H54 (cell line): ENCODE measurements around the gene CCDC70.
"Not testable (repeated sequence)": the region's sequence is repeated elsewhere in the genome, so short reads cannot be mapped to it uniquely, and the experiment has no call there.

ENCODE experiments used
- DNase-seq: peaks from one replicate; pipeline ENCODE4 v3.0.0; 2011; ENCODE audit warnings: low spot score, mixed read lengths; ENCODE audit not compliant: insufficient read length
- FAIRE-seq: peaks from 3 replicates; lab custom pipeline; 2011; peaks lifted over from hg19 to GRCh38; lab: Jason Lieb, UNC
- POLR2A ChIP-seq: IDR thresholded peaks from 2 replicates; pipeline ENCODE4 v1.6.1; 2011; ENCODE audit warnings: low read depth, mild to moderate bottlenecking, low read length

CCDC70 gene

DNA sequence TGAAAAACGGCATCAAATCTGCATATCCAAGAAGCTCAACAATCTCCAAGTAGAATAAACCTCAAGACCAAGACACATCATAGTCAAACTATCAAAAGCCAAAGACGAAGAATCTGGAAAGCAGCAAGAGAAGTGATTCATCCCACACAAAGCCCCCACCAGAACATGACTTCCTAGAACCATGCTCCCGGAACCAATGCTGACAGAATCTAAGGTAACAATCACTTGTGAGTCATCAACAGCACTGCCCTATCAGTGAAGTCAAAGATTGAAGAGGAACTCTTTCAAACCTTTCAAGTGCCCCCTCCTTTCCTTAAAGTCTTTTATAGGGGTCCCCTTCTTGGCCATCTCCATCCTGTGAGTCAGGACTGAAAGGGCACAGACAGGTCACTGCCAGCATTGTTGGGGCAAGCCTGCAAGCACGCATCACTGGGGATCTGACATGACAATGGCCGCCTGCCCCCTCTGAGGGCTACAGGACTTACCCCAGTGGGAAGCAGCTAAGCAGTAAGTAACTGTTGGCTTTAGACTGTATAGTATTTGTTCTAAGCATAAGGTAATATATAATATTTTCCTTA is at the start of gene CCDC70:
Gene CCDC70, plus strand, starts transcription at position 247 of the 578 bp plus-strand sequence. CDS start 3,443 bp downstream, outside the sequence.
- FAIRE-seq (no peak), DNase-seq (peak; percentile 11)
- TF ChIP-seq POLR2A, result no peak

- DNase-seq (no peak), FAIRE-seq (no peak)
- TF ChIP-seq POLR2A, result no peak
Measured at GRCh38 chr13:51814071-51814470, 47.7 kb upstream of the CCDC70 start.

GRCh38 chr13:51814825-51815650 is 46.7 kb upstream of the CCDC70 start:
- DNase-seq, result peak; percentile 39
- no peak for TF ChIP-seq POLR2A
- no peak for FAIRE-seq

GRCh38 chr13:51815848-51816247 is 45.9 kb upstream of the CCDC70 start:
- FAIRE-seq (no peak), DNase-seq (no peak)
- TF ChIP-seq POLR2A, result no peak

GRCh38 chr13:51816604-51817249 is 45.0 kb upstream of the CCDC70 start:
- FAIRE-seq (no peak), DNase-seq (no peak)
- no peak for TF ChIP-seq POLR2A

GRCh38 chr13:51817717-51818116 is 44.1 kb upstream of the CCDC70 start:
- FAIRE-seq, result no peak
- DNase-seq, result no peak
- TF ChIP-seq POLR2A, result no peak

DNA sequence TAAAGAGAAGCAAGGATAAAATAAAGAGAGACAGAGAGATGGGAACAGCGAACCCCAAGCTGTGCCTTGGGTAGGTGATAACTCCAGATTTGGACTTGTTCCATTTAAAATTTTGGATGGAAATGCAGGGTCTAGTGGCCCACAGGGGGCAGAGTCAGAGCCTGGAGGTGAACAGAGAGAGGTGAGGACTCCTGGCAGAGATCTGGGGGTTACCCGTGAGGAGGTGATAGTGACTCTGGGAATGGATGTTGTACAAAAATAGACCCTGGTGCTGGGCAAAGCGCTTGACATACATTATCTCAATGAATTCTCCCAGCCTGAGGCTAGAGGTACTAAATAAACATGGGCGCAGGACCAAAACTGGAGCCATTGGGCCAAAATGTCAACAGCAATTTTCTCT is 43.5 kb upstream of the CCDC70 start:
- DNase-seq, result no peak
- no peak for FAIRE-seq
- TF ChIP-seq POLR2A, result no peak

GRCh38 chr13:51818781-51819511 is 42.8 kb upstream of the CCDC70 start:
- FAIRE-seq (no peak), DNase-seq (no peak)
- no peak for TF ChIP-seq POLR2A

DNA sequence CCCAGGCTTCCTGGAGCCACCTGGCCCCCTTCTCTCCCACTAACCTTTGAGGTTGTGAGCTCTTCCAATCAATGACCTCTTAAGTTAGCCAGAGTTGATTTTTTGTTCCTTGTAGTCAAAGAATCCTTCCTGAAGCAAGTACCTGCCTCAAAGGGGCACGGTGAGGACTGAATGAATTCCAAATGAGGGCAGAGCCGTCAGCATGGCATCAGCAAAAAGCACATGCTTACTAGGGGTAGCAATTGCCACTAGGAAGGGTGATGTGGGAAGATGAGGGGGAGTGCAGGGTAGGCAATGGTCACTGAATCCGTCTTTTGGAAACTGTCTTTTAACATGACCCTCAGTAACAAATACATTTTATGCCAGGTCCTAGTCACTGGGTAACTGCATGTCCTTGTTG is 42.2 kb upstream of the CCDC70 start:
- no peak for DNase-seq
- TF ChIP-seq POLR2A, result no peak
- no peak for FAIRE-seq

- FAIRE-seq (no peak), DNase-seq (no peak)
- TF ChIP-seq POLR2A, result no peak
Measured at GRCh38 chr13:51820016-51820597, 41.7 kb upstream of the CCDC70 start.

GRCh38 chr13:51821606-51822005 is 40.2 kb upstream of the CCDC70 start:
- no peak for TF ChIP-seq POLR2A
- FAIRE-seq (no peak), DNase-seq (no peak)

- no peak for FAIRE-seq
- DNase-seq, result no peak
- no peak for TF ChIP-seq POLR2A
Measured at GRCh38 chr13:51822106-51822815, 39.5 kb upstream of the CCDC70 start.

- FAIRE-seq (no peak), DNase-seq (no peak)
- TF ChIP-seq POLR2A, result no peak
Measured at GRCh38 chr13:51823359-51823758, 38.4 kb upstream of the CCDC70 start.

DNA sequence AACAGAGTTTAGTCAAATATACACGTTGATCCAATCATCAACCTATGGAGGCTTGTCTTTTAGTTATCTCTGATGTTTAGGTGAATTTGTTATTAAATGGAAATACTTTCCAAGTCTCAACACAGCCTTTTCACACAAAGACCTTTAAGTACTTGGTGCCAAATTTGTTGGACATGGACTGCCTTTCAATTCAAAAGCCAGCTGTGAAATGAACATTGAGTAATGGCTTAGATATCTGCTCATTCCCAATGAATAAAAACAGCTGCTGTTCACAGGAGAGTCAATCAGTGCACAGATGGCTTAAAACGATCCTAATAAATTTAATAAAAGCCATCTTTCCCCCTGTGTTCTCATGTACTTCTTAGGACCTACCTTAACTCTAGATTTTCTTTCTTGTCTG is 37.9 kb upstream of the CCDC70 start:
- FAIRE-seq (no peak), DNase-seq (no peak)
- no peak for TF ChIP-seq POLR2A

DNA sequence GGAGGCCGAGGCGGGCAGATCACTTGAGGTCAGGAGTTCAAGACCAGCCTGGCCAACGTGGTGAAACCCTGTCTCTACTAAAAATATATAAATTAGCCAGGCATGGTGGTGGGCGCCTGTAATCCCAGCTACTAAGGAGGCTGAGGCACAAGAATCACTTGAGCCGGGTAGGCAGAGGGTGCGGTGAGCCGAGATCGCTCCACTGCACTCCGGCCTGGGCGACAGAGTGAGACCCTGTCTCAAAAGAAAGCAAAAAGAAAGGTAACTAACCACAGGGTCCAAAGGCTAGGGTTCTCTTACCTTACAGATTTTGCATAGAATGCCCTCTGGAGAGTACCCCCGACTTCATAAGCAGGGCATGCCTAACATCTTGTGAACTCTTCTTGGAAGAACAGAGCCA is 37.1 kb upstream of the CCDC70 start:
- not testable (repeated sequence) for FAIRE-seq, DNase-seq
